ENCODE data around the gene SLC22A1.
"Not testable (repeated sequence)": the region's sequence is repeated elsewhere in the genome, so short reads cannot be mapped to it uniquely, and the experiment has no call there.

SLC22A1 gene

DNA sequence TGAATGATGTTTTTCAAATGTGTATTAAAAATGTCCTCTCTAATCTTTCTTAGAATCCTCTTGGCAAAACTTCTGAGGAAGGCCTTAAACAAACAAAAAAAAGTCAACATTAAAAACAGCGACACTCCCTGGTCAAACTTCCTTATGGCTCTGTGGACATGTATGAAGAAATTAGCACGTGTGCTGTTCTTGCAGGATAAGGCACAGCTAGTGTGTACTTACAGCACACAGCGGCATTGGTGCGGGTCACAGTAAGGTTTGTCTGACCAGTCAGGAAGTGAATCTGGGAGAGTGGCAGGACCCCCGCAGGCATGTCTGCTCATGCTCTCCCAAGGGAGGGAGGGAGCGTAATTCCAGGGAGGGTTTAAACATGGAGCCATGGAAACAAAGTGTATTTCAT lies 38.8 kb downstream of the SLC22A1 start:
- no peak overlapping the region for H3K27ac ChIP-seq
- POLR2A ChIA-PET (ENCODE audit: low non-redundant PET) = no interaction called here
- no peak for DNase-seq (ENCODE audit: low spot score)
- CTCF ChIA-PET = no interaction called here
- TF ChIP-seq, protein P1, sequence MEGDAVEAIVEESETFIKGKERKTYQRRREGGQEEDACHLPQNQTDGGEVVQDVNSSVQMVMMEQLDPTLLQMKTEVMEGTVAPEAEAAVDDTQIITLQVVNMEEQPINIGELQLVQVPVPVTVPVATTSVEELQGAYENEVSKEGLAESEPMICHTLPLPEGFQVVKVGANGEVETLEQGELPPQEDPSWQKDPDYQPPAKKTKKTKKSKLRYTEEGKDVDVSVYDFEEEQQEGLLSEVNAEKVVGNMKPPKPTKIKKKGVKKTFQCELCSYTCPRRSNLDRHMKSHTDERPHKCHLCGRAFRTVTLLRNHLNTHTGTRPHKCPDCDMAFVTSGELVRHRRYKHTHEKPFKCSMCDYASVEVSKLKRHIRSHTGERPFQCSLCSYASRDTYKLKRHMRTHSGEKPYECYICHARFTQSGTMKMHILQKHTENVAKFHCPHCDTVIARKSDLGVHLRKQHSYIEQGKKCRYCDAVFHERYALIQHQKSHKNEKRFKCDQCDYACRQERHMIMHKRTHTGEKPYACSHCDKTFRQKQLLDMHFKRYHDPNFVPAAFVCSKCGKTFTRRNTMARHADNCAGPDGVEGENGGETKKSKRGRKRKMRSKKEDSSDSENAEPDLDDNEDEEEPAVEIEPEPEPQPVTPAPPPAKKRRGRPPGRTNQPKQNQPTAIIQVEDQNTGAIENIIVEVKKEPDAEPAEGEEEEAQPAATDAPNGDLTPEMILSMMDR (conservative IDR thresholded peaks at IDR 0.05; ENCODE audit: low read depth) = no peak

DNA sequence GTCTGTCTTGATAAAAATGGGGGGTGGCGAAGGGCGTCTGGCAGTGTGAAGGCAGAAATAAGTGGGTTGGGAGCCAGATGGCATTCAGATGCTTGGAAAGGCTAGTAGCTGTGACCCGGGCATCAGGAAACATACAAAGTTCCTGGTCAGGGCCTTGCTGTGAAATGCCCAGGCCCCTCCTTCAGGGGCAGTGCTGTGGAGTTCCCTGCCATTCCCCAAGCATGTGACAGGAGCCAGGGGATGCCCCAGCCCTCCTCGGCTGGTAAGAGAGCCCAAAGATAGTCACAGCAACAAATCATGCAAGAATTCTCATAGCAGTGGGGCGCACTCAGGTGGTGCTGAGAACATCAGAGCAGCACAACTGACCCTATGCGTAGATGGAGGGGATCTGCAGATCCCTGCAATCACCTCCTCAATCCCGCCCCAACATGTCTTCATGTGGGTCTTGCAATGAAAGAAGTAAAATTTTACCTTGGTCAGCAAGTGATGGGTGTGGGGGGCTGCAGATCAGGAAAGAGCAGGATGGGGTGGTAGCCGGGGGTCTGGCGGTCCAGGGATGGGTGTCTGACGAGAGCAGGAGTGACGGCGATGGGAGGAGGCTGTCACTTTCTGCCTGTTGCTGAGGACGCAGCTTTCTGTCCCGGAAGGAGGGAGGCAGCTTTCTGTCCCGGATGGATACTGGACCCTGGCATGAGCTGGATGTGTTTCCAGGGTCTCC lies 39.5 kb downstream of the SLC22A1 start:
- CTCF ChIA-PET = interaction anchor here (0.6 kb wide), 1 partner anchor 9 kb away, joined by 4 read pairs; no protein-coding TSS in a partner anchor
- TF ChIP-seq, protein P1 (conservative IDR thresholded peaks at IDR 0.05; ENCODE audit: low read depth) = no peak
- no peak overlapping the region for H3K27ac ChIP-seq
- POLR2A ChIA-PET (ENCODE audit: low non-redundant PET) = no interaction called here
- DNase-seq (ENCODE audit: low spot score) = no peak

DNA sequence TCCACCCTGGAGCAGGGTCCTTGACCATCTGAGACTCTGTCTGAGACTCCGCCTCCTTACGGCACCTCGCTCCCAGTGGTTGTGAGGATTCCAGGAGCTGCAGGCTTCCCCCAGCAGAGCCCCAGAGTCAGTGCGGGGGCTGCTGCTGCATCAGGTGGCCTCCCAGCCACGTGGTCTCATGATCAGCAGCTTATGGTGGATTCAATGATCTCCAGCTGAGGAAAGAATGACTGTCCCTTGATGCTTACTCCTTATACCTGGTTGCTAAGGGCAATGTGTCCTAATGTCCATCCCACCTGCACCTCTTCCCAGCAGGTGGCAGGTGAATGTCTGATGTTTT lies 40.0 kb downstream of the SLC22A1 start:
- no peak for DNase-seq (ENCODE audit: low spot score)

DNA sequence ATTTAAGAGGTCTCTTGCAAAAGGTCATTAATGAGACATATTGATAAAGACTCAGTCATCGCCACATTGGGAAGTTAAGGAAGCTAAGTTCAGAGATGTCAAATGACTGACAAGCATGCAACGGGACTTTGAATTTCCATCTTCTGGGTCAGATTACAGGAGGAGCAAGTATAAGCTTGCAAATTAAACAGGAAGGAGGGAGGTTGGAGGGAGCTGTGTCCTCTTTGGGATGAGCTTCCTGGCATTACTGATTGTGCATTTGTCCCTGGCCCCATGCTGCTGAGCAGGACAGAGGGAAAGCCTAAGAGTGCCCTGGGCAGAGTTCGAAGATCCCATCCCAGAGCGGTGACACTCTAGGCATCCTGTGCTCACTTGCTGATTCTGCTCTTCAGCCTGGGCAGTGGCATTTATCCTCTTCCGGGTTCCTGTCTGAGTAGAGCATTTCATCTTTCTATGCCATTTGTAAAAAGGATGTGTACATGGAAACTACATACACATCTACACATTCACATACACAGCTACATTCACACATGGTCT lies 40.5 kb downstream of the SLC22A1 start:
- ChIA-PET CTCF (no interaction called here), POLR2A (ENCODE audit: low non-redundant PET) (no interaction called here)
- no peak for DNase-seq (ENCODE audit: low spot score)
- TF ChIP-seq, protein P1 (conservative IDR thresholded peaks at IDR 0.05; ENCODE audit: low read depth) = no peak
- H3K27ac ChIP-seq = no peak overlapping the region

More for the DNA sequence above, 40.0 kb downstream of the SLC22A1 start:
- ChIA-PET POLR2A (ENCODE audit: low non-redundant PET) (no interaction called here), CTCF (interaction anchor here (0.6 kb wide), 1 partner anchor 10 kb away, joined by 4 read pairs; no protein-coding TSS in a partner anchor)
- H3K27ac ChIP-seq = no peak overlapping the region
- TF ChIP-seq, protein P1 (conservative IDR thresholded peaks at IDR 0.05; ENCODE audit: low read depth) = no peak

DNA sequence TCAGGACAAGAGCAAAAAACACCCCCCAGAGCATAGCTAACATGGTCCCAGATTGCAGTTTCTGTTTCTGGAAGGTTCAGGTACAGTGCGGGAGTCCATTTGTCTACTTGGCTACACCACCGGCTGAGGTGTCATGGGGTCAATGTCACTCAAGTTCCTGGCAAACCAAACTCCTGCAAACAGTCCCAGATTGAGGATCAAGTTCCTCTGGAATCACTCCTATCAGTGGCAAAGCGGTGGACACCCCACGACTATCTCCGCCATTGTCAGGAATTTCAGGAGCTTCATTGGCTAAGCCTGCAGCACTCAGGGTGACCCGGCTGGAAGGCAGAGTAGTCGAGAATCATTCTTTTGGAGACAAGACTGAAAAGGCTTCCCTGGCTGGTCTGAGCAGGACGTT lies 41.8 kb downstream of the SLC22A1 start:
- POLR2A ChIA-PET (ENCODE audit: low non-redundant PET) = no interaction called here
- TF ChIP-seq, protein P1 (conservative IDR thresholded peaks at IDR 0.05; ENCODE audit: low read depth) = no peak
- CTCF ChIA-PET = no interaction called here
- DNase-seq (ENCODE audit: low spot score) = no peak
- H3K27ac ChIP-seq = no peak overlapping the region

DNA sequence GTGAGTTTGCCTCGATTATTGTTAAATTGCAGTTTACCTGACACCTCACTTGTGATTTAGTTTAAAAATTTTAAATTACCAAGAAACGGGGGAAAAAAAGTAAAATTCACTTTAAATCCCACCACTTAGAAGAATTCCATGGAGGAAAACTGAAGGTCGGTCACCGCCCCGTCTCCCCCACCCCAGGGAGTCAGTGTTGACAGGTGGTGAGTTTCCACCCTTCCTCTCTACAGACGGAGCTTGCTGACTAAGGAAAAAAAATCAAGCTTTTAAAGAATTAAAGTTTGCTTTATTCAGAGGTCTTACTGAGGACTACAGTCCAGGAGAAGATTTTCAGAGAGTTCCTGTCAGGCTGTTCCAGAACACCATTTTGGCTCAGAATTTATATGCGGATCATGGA lies 42.3 kb downstream of the SLC22A1 start:
- CTCF ChIA-PET = no interaction called here
- no peak overlapping the region for H3K27ac ChIP-seq
- TF ChIP-seq, protein P1 (conservative IDR thresholded peaks at IDR 0.05; ENCODE audit: low read depth) = no peak
- no peak for DNase-seq (ENCODE audit: low spot score)
- POLR2A ChIA-PET (ENCODE audit: low non-redundant PET) = no interaction called here

DNA sequence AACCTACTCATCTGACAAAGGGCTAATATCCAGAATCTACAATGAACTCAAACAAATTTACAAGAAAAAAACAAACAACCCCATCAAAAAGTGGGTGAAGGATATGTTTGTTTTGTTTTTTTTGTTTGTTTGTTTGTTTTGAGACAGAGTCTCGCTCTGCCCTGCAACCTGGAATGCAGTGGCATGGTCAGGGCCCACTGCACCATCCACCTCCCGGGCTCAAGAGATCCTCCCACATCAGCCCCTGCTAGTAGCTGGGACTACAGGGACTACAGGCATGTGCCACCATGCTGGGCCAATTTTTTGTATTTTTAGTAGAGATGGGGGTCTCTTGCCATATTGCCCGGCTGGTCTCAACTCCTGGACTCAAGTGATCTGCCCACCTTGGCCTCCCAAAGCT lies 44.3 kb downstream of the SLC22A1 start:
- POLR2A ChIA-PET (ENCODE audit: low non-redundant PET); H3K27ac ChIP-seq; DNase-seq (ENCODE audit: low spot score); CTCF ChIA-PET: not testable (repeated sequence)

Data from RWPE1 (cell line).